ENCODE measurements around the gene DAB2IP.

- TF ChIP-seq, protein P1, sequence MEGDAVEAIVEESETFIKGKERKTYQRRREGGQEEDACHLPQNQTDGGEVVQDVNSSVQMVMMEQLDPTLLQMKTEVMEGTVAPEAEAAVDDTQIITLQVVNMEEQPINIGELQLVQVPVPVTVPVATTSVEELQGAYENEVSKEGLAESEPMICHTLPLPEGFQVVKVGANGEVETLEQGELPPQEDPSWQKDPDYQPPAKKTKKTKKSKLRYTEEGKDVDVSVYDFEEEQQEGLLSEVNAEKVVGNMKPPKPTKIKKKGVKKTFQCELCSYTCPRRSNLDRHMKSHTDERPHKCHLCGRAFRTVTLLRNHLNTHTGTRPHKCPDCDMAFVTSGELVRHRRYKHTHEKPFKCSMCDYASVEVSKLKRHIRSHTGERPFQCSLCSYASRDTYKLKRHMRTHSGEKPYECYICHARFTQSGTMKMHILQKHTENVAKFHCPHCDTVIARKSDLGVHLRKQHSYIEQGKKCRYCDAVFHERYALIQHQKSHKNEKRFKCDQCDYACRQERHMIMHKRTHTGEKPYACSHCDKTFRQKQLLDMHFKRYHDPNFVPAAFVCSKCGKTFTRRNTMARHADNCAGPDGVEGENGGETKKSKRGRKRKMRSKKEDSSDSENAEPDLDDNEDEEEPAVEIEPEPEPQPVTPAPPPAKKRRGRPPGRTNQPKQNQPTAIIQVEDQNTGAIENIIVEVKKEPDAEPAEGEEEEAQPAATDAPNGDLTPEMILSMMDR (IDR thresholded peaks at IDR 0.05; ENCODE audit: insufficient read depth, low read depth, low read length) = no peak
- TF ChIP-seq EZH2 (IDR thresholded peaks at IDR 0.05; ENCODE audit: insufficient read depth, low read length) = no peak
Observed at GRCh38 chr9:121808781-121809180, 157.3 kb downstream of the DAB2IP start.
